Measurements from ENCODE around the gene TULP4.

DNA sequence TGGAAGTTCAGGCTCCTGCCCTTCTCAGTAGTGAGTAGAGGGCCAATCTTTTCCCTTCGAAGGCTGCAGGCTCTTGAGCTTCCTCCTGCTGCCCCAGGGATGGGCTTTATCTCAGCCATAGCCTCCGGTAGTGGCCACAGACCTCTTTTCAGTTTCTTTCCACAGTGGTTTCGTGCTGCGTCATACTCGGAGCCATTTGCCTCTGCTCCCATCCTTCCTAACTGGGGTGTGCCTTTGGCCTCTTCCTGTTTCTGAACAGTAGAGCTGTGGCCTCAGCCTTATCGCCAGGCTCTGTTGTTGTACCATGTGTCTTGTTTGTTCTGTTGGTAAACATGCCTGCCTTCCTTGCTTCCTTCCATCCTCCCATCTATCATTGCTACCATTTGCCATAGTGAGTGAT lies 54.1 kb downstream of the TULP4 start:
- TF ChIP-seq TCF7L2 (IDR thresholded peaks at IDR 0.05; ENCODE audit: borderline replicate concordance, low read depth, low read length) = no peak
- TF ChIP-seq, protein P1, sequence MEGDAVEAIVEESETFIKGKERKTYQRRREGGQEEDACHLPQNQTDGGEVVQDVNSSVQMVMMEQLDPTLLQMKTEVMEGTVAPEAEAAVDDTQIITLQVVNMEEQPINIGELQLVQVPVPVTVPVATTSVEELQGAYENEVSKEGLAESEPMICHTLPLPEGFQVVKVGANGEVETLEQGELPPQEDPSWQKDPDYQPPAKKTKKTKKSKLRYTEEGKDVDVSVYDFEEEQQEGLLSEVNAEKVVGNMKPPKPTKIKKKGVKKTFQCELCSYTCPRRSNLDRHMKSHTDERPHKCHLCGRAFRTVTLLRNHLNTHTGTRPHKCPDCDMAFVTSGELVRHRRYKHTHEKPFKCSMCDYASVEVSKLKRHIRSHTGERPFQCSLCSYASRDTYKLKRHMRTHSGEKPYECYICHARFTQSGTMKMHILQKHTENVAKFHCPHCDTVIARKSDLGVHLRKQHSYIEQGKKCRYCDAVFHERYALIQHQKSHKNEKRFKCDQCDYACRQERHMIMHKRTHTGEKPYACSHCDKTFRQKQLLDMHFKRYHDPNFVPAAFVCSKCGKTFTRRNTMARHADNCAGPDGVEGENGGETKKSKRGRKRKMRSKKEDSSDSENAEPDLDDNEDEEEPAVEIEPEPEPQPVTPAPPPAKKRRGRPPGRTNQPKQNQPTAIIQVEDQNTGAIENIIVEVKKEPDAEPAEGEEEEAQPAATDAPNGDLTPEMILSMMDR (tag by site-specific recombination; IDR thresholded peaks at IDR 0.05) = no peak

Data from HEK293 (cell line).